ENCODE measurements around the gene SLC13A4. TPM values are rescaled to one million over a fixed set of nuclear protein-coding genes. Genes with fewer than 3 reads are reported as not detected.
"Not testable (repeated sequence)": the region's sequence is repeated elsewhere in the genome, so short reads cannot be mapped to it uniquely, and the experiment has no call there.

SLC13A4 gene, protein sequence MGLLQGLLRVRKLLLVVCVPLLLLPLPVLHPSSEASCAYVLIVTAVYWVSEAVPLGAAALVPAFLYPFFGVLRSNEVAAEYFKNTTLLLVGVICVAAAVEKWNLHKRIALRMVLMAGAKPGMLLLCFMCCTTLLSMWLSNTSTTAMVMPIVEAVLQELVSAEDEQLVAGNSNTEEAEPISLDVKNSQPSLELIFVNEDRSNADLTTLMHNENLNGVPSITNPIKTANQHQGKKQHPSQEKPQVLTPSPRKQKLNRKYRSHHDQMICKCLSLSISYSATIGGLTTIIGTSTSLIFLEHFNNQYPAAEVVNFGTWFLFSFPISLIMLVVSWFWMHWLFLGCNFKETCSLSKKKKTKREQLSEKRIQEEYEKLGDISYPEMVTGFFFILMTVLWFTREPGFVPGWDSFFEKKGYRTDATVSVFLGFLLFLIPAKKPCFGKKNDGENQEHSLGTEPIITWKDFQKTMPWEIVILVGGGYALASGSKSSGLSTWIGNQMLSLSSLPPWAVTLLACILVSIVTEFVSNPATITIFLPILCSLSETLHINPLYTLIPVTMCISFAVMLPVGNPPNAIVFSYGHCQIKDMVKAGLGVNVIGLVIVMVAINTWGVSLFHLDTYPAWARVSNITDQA
- total RNA-seq (not detected), polyA plus RNA-seq (under 1 TPM in 2 of 3 donors, not detected in 1; 0.13 to 0.25 TPM), total RNA-seq (0 reads per million in 6 experiments)

DNA sequence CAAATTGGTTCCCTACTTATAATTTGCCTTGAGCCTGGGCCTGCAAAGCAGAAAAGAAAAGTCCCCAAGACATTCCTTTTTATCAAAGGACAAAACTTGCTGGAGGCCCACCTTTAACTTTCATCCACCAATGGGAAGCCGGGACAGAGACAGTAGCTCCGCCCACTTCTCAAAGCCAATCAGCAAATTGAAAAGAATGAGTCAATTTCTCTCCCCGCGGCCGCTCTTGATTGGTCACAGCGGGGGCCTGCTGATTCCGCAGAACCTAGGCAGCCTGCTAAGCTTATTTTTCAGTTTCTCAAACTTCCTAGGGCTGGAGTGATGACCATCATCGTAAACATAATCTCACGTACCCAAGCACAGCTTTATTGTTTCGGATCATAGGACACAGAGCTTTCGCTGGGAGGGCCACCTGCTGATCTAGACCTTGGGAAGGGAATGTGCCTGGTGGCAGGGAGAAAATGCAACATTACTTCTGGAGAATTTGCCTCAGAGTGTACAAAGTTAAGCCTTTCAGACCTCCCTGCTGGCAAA lies at the start of gene SLC13A4:
Gene SLC13A4, minus strand, starts transcription at position 51 of the 534 bp plus-strand sequence. CDS start 690 bp downstream, outside the sequence.
- Mint-ChIP-seq H3K4me3 (no peak within 1 kb of the TSS), H3K4me1 (no peaks in the 10 kb centered on the region), H3K27ac (no peak within 1 kb of the TSS), H3K27me3 (peaks cover 3 to 18% (median 7%) of the 10 kb centered on the region in 5 donors), H3K9me3 (no peaks in the 10 kb centered on the region), H3K36me3 (no peaks in the 10 kb centered on the region)
- POLR2A ChIA-PET: no interaction called here
- ATAC-seq: no peak
- no peak for DNase-seq

DNA sequence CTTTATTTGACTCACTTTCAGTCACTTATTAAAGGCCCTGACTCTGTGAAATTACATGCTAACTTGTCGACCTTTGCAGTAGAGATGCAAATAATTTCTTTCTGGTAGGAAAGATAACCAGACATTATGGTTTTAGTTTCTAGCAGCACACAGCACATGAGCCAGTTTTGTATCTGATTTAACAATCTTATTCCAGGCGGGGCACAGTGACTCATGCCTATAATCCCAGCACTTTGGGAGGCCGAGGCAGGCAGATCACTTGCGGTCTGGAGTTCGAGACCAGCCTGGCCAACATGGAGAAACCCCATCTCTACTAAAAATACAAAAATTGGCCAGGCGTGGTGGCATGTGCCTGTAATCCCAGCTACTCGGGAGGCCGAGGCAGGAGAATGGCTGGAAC lies 47.9 kb upstream of the SLC13A4 start:
- DNase-seq, ATAC-seq, POLR2A ChIA-PET, H3K4me3 Mint-ChIP-seq, H3K4me1 Mint-ChIP-seq, H3K27ac Mint-ChIP-seq: not testable (repeated sequence)
- H3K36me3 Mint-ChIP-seq: peaks cover 0 to 14% (median 0%) of the 10 kb centered on the region in 3 donors
- H3K27me3 Mint-ChIP-seq: peaks cover 0 to 21% (median 9%) of the 10 kb centered on the region in 5 donors
- peaks cover 0 to 20% (median 6%) of the 10 kb centered on the region in 9 donors for H3K9me3 Mint-ChIP-seq

DNA sequence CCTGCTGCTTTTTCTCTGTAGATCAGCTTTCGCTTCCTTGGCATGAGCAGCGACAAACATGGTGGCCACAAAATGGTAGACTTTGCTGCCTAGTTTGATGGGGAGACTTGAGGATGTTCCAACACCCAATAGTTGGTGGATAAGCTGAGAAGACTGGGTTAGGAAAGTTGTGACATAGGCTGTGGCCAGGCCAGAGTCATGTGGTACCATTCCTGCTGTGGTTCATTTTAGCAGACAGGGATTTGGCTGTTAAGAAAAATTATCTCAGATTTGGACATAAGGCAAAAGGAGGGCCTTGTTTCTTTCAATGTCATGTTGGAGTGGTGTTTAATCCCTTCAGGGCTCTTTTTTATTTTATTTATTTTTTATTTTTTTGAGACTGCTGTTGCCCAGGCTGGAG lies 47.2 kb upstream of the SLC13A4 start:
- Mint-ChIP-seq H3K9me3 (peaks cover 0 to 20% (median 6%) of the 10 kb centered on the region in 9 donors), H3K36me3 (peaks cover 0 to 14% (median 0%) of the 10 kb centered on the region in 3 donors), H3K27ac (no peak overlapping the region), H3K4me1 (no peaks in the 10 kb centered on the region), H3K27me3 (peaks cover 0 to 21% (median 9%) of the 10 kb centered on the region in 5 donors), H3K4me3 (no peak overlapping the region)
- POLR2A ChIA-PET: no interaction called here
- no peak for DNase-seq
- no peak for ATAC-seq

DNA sequence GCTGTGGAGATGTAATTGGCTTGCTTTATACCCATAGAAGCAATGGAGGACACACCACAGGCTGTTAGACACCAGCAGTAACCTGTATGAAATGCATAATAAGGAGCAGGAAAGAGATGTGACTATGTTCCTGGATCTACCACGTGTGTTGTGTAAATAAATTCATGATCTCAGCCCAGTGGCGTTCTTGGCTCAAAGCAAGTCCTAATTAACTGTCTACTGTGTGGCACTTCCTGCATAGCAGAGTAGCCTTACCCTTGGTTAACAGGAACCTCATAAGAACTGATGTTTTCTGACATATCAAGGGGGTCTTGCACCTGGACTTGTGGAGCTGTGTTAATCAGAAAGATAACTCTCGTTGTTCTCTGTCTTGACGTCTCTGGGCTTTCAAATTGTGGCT lies 46.3 kb upstream of the SLC13A4 start:
- Mint-ChIP-seq H3K4me1 (no peaks in the 10 kb centered on the region), H3K36me3 (peaks cover 0 to 14% (median 0%) of the 10 kb centered on the region in 3 donors)

DNA sequence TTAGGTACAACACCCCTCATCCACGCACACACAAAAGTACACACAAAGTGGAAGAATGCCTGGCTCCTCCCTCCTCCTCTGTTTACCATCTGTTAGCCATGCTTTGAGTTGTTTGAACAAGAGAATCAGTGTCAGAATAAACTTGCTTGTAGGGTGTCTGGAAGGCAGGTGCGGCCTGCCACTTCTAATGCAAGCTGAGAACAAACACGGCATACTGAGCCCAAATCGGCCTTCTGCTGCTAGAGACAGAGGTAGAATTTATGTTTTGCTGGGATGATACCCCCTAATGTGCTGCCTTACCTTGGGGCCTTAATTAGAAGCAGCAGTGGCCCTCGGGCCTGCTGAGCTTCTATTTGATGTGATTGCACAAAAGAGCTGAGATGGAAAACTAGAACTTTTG lies 45.5 kb upstream of the SLC13A4 start:
- no peak for DNase-seq
- Mint-ChIP-seq H3K27me3 (peaks cover 0 to 17% (median 10%) of the 10 kb centered on the region in 5 donors), H3K27ac (no peak overlapping the region), H3K4me3 (no peak overlapping the region), H3K9me3 (peaks cover 0 to 16% (median 6%) of the 10 kb centered on the region in 9 donors), H3K36me3 (peaks cover 0 to 14% (median 0%) of the 10 kb centered on the region in 3 donors), H3K4me1 (no peaks in the 10 kb centered on the region)
- POLR2A ChIA-PET: no interaction called here
- no peak for ATAC-seq

More for the DNA sequence above, 46.3 kb upstream of the SLC13A4 start:
- ATAC-seq (no peak), DNase-seq (no peak)
- Mint-ChIP-seq H3K27me3 (peaks cover 0 to 21% (median 9%) of the 10 kb centered on the region in 5 donors), H3K27ac (no peak overlapping the region), H3K9me3 (peaks cover 0 to 20% (median 6%) of the 10 kb centered on the region in 9 donors), H3K4me3 (no peak overlapping the region)
- POLR2A ChIA-PET: no interaction called here

DNA sequence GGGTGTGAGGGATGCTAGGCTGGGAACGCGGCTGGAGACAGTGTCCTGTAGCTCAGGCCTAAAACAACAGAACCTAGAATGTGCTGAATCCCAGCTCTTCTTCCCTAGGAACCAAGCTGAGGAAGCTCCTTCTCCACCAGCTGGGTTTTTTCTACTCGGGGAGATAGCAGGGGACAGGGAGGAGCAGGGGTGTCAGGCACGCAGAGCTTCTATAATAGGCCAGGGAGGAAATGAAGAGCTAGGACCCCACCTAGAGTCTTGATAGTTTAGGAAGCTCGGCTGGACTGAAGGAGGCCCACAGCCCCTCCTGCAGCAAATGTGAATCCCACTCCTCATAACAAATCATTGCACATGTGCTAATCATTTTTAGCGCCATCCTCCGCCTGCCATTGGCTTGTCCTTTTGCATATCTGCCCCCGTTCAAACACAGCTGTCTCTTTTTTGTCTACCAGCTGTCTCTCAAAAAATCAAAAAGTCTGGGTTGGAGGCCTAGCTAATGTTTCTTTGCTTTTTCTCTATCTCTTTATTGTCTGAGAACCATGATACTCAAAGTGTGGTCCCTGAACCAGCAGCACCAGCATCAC lies 44.7 kb upstream of the SLC13A4 start:
- POLR2A ChIA-PET: no interaction called here
- Mint-ChIP-seq H3K4me3 (no peak overlapping the region), H3K36me3 (peaks cover 0 to 7% (median 0%) of the 10 kb centered on the region in 3 donors), H3K9me3 (peaks cover 0 to 8% (median 5%) of the 10 kb centered on the region in 9 donors), H3K27me3 (peaks cover 0 to 13% (median 8%) of the 10 kb centered on the region in 5 donors), H3K27ac (peak overlapping the region in 2 of 10 donors; percentile 30 to 33), H3K4me1 (no peaks in the 10 kb centered on the region)
- no peak for DNase-seq
- no peak for ATAC-seq

DNA sequence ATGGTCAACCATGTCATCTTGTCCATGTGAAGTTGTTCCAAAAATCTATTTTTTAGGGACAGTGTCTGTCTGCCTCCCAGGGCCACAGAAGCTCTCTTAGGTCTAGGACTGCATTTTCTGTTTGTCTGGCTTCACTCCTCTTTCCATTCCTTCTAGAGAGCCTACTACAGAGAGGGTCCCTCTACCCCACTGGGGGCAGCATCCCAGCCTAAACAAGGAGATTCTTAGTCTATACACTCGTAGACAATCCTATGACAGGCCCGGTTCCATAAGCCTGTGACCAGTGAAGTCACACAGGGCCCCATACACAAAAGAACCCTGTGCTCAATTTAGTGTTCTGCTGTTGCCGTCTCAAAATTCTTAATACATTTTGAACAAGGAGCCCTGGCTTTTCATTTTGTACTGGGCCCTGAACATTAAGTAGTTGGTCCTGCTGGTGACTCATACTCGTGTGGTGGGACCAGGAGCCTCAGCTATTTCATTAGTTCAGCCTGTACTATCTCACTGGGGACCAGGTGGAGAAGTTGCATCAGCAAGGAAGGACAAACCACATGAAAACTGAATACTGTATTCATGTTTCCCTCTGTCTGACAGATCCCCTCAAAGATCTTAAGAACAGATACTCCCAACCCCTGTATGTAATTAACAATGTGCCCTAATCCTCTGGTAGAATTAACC lies 44.1 kb upstream of the SLC13A4 start:
- peaks cover 0 to 13% (median 11%) of the 10 kb centered on the region in 5 donors for H3K27me3 Mint-ChIP-seq
- ATAC-seq (no peak), DNase-seq (no peak)
- H3K27ac Mint-ChIP-seq: peak overlapping the region in 1 of 10 donors; percentile 50
- POLR2A ChIA-PET: no interaction called here
- H3K36me3 Mint-ChIP-seq: peaks cover 0 to under 1% (median 0%) of the 10 kb centered on the region in 3 donors
- no peak overlapping the region for H3K4me3 Mint-ChIP-seq
- peaks cover 0 to 3% (median 0%) of the 10 kb centered on the region in 9 donors for H3K9me3 Mint-ChIP-seq
- H3K4me1 Mint-ChIP-seq: no peaks in the 10 kb centered on the region

DNA sequence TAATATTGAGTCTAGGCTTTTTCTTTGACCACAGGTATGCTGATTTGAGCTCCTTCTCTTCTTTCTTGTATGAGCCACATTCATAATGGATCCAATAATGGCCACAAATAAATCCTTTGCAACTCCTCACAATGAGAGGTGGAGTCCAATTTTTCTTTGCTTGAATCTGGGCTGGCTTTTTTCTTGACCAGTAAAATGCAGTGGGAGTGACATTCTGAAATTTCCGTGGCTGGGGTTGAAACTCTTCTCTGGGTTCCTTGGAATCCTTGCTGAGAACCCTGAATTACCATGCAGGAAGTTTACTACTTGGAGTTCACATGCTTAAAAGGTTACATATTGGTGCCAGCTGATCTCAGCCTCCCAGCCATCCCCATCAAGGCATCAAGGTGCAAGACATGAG lies 43.1 kb upstream of the SLC13A4 start:
- H3K36me3 Mint-ChIP-seq: no peaks in the 10 kb centered on the region
- ATAC-seq: no peak
- H3K27ac Mint-ChIP-seq: no peak overlapping the region

DNA sequence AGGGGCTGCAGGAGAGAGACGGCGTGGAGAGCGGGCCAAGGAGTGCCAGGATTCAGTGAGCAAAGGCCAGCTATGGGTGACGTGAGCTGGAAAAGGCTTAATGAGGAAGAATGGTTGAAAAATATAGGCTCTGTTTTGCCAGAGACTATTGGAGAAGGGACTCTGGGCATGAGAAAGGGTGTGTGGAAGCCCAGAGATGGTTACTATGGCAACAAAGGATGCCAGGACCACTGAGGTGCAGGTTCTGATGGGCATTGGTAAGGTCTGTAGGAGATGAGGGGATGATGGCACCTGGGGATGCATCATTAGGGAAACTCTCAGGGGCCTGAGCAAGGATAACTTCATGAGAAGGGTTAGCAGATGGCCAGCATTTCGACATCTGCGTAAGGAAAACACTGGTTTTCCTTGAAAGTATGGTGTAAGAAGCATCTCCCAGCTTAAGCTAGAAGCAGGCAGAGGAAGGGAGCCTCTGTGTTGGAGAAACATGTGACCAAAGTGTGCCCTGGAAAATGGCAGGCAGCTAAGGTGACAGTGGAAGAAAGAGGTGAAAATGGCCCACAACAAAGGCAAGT lies 42.2 kb upstream of the SLC13A4 start:
- H3K27ac Mint-ChIP-seq: no peak overlapping the region
- no peak for ATAC-seq
- no peaks in the 10 kb centered on the region for H3K9me3 Mint-ChIP-seq
- DNase-seq: no peak
- POLR2A ChIA-PET: no interaction called here
- H3K4me1 Mint-ChIP-seq: no peaks in the 10 kb centered on the region
- peaks cover 0 to 21% (median 16%) of the 10 kb centered on the region in 5 donors for H3K27me3 Mint-ChIP-seq
- no peaks in the 10 kb centered on the region for H3K36me3 Mint-ChIP-seq
- H3K4me3 Mint-ChIP-seq: no peak overlapping the region

More for the DNA sequence above, 43.1 kb upstream of the SLC13A4 start:
- H3K4me1 Mint-ChIP-seq: no peaks in the 10 kb centered on the region
- DNase-seq: no peak
- POLR2A ChIA-PET: no interaction called here
- H3K4me3 Mint-ChIP-seq: no peak overlapping the region
- H3K9me3 Mint-ChIP-seq: no peaks in the 10 kb centered on the region
- peaks cover 0 to 20% (median 11%) of the 10 kb centered on the region in 5 donors for H3K27me3 Mint-ChIP-seq

DNA sequence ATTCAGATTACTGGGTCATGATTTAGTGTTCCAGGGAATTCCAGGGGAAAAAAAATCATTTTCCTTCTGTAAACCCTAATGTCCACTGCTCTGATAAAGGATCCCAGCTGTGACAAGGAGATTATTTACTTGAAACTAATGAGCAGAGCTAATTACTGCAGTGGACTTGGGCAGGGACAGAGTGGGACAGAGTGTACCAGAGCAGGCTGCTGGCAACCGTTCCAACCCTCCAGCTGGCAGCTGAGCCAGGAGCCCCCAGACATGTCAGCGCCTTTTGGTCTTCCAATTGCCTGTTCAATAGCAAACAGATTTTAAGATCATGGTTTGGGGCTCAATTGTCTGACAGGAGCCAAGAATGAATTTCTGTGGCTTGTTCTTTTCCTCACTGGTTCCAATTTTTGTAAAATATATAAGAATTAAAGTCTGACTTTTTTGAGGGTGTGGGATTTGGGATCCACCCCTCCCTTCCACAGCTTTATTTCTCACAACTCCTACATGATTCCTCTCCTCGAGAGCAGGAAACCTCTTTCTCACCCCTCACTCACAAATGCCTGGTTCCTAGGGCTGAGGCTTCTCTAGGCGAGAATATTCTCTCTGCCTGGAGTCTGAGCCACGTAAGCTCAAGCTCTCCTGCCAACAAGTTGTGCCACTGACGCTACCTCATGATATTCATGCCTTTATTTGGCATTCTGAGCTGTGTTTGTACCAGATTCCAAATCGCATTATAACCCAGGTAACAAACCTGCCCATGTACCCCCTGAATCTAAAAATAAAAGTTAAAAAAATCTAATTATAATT lies 41.2 kb upstream of the SLC13A4 start:
- H3K4me1 Mint-ChIP-seq: no peaks in the 10 kb centered on the region
- H3K36me3 Mint-ChIP-seq: no peaks in the 10 kb centered on the region
- H3K27me3 Mint-ChIP-seq: peaks cover under 1 to 21% (median 17%) of the 10 kb centered on the region in 5 donors
- H3K9me3 Mint-ChIP-seq: peaks cover 0 to 3% (median 0%) of the 10 kb centered on the region in 9 donors
- no peak overlapping the region for H3K4me3 Mint-ChIP-seq
- no peak overlapping the region for H3K27ac Mint-ChIP-seq
- POLR2A ChIA-PET: no interaction called here
- no peak for DNase-seq
- no peak for ATAC-seq

DNA sequence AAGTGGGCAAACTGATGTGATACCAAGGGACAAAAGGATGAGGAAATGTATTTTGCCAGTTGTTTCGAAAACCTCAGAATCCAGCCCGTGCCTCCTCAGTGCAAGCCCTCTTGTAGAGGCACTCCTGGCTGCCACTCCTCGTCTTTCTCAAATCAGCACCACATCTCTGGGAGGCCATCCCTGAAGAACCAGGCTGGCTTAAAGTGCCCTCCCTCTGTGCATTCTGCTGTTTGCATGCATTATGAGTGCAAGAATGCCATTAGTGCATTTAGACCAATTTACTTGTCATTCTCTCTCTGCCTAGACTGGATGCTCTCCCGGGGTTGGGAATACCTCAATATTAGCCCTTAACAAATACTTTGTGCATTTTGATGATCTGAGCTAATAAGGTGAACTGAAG lies 40.5 kb upstream of the SLC13A4 start:
- H3K9me3 Mint-ChIP-seq: peaks cover 0 to 3% (median 0%) of the 10 kb centered on the region in 9 donors
- POLR2A ChIA-PET: no interaction called here
- peaks cover 4 to 23% (median 20%) of the 10 kb centered on the region in 5 donors for H3K27me3 Mint-ChIP-seq
- no peak overlapping the region for H3K4me3 Mint-ChIP-seq
- ATAC-seq: no peak
- no peaks in the 10 kb centered on the region for H3K36me3 Mint-ChIP-seq
- DNase-seq: no peak
- no peaks in the 10 kb centered on the region for H3K4me1 Mint-ChIP-seq
- no peak overlapping the region for H3K27ac Mint-ChIP-seq

All from naive thymus-derived CD8-positive, alpha-beta T cell (primary cell).